Panc1 (cell line): ENCODE measurements around the gene CLK3.

Experiments
- CTCF ChIP-seq: fragments of 450-650 bp; IDR thresholded peaks from 2 replicates; pipeline ENCODE4 v1.5.1; 2017; ENCODE audit warnings: mild to moderate bottlenecking
- POLR2AphosphoS5 ChIP-seq: IDR thresholded peaks from 2 replicates; pipeline ENCODE4 v1.6.1; 2012; ENCODE audit warnings: mild to moderate bottlenecking, low read depth, low read length, moderate library complexity
- SIN3A ChIP-seq: IDR thresholded peaks from 2 replicates; pipeline ENCODE4 v1.6.1; 2012; ENCODE audit warnings: low read depth, mild to moderate bottlenecking, low read length, moderate library complexity, borderline replicate concordance; ENCODE audit not compliant: insufficient read depth
- TF ChIP-seq, protein P1 (sequence below), 2 experiments: IDR thresholded peaks; 2 replicates each; pipeline ENCODE4 v1.6.1; 2011 to 2012; ENCODE audit warnings: low read depth in 2 of 2, control low read depth in 1 of 2, low read length in 1 of 2, mild to moderate bottlenecking in 1 of 2, moderate library complexity in 1 of 2; ENCODE audit not compliant: insufficient read depth in 1 of 2

GRCh38 chr15:74579001-74579400 lies 36.6 kb upstream of the CLK3 start:
- TF ChIP-seq CTCF: no peak
- no peak for TF ChIP-seq POLR2AphosphoS5
- TF ChIP-seq, protein P1, sequence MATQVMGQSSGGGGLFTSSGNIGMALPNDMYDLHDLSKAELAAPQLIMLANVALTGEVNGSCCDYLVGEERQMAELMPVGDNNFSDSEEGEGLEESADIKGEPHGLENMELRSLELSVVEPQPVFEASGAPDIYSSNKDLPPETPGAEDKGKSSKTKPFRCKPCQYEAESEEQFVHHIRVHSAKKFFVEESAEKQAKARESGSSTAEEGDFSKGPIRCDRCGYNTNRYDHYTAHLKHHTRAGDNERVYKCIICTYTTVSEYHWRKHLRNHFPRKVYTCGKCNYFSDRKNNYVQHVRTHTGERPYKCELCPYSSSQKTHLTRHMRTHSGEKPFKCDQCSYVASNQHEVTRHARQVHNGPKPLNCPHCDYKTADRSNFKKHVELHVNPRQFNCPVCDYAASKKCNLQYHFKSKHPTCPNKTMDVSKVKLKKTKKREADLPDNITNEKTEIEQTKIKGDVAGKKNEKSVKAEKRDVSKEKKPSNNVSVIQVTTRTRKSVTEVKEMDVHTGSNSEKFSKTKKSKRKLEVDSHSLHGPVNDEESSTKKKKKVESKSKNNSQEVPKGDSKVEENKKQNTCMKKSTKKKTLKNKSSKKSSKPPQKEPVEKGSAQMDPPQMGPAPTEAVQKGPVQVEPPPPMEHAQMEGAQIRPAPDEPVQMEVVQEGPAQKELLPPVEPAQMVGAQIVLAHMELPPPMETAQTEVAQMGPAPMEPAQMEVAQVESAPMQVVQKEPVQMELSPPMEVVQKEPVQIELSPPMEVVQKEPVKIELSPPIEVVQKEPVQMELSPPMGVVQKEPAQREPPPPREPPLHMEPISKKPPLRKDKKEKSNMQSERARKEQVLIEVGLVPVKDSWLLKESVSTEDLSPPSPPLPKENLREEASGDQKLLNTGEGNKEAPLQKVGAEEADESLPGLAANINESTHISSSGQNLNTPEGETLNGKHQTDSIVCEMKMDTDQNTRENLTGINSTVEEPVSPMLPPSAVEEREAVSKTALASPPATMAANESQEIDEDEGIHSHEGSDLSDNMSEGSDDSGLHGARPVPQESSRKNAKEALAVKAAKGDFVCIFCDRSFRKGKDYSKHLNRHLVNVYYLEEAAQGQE (IDR thresholded peaks at IDR 0.05; ENCODE audit: insufficient read depth in 1 of 2, low read depth in 2 of 2, low read length in 1 of 2): no peak
- no peak for TF ChIP-seq SIN3A
